MM.1S (cell line): ENCODE results near the gene ADGRE1.

Experiments used
- DNase-seq: peaks from one replicate; pipeline ENCODE4 v3.0.0-alpha.2; 2015
- H2AFZ ChIP-seq: fragments of 300-600 bp; sonication (generic); 2 replicates; pipeline ENCODE4 v1.6.0; 2016; ENCODE audit warnings: antibody characterized with exemption, low read length
- H3F3A ChIP-seq: fragments of 300-600 bp; sonication (generic); 2 replicates; pipeline ENCODE4 v1.6.1; 2016; ENCODE audit warnings: mild to moderate bottlenecking, antibody characterized with exemption, low read length, moderate library complexity, mixed read lengths; ENCODE audit not compliant: insufficient read depth
- H3K27ac ChIP-seq: fragments of 300-600 bp; sonication (generic); 2 replicates; pipeline ENCODE4 v1.5.1; 2016; ENCODE audit warnings: mild to moderate bottlenecking, low read length
- H3K27me3 ChIP-seq: fragments of 300-600 bp; sonication (generic); replicated peaks from 2 replicates; pipeline ENCODE4 v1.6.0; 2016; ENCODE audit warnings: low read length; ENCODE audit not compliant: insufficient read depth
- H3K36me3 ChIP-seq: fragments of 300-600 bp; sonication (generic); replicated peaks from 2 replicates; pipeline ENCODE4 v1.6.1; 2016; ENCODE audit warnings: mild to moderate bottlenecking, low read length, mixed read lengths; ENCODE audit not compliant: insufficient read depth
- H3K4me1 ChIP-seq: fragments of 300-600 bp; sonication (generic); 2 replicates; pipeline ENCODE4 v1.6.1; 2016; ENCODE audit warnings: low read length, mixed read lengths
- H3K4me2 ChIP-seq: fragments of 300-600 bp; sonication (generic); 2 replicates; pipeline ENCODE4 v1.6.0; 2016; ENCODE audit warnings: low read depth, low read length
- H3K4me3 ChIP-seq: fragments of 300-600 bp; sonication (generic); 2 replicates; pipeline ENCODE4 v1.5.1; 2016; ENCODE audit warnings: low read length, mixed read lengths
- H3K79me2 ChIP-seq: fragments of 300-600 bp; sonication (generic); 2 replicates; pipeline ENCODE4 v1.6.1; 2016; ENCODE audit warnings: mixed run types, low read length, mixed read lengths
- H3K9ac ChIP-seq: fragments of 300-600 bp; sonication (generic); 2 replicates; pipeline ENCODE4 v1.6.1; 2016; ENCODE audit warnings: low read length, mixed read lengths
- H3K9me2 ChIP-seq: fragments of 300-600 bp; sonication (generic); replicated peaks from 2 replicates; pipeline ENCODE4 v1.6.1; 2016; ENCODE audit warnings: mild to moderate bottlenecking, low read length, mixed read lengths; ENCODE audit not compliant: insufficient read depth
- H3K9me3 ChIP-seq: fragments of 300-600 bp; sonication (generic); replicated peaks from 2 replicates; pipeline ENCODE4 v1.6.1; 2016; ENCODE audit warnings: mild to moderate bottlenecking, low read length, mixed read lengths; ENCODE audit not compliant: insufficient read depth
- H4K20me1 ChIP-seq: fragments of 300-600 bp; sonication (generic); 2 replicates; pipeline ENCODE4 v1.6.1; 2016; ENCODE audit warnings: mild to moderate bottlenecking, low read length, moderate library complexity, mixed read lengths; ENCODE audit not compliant: insufficient read depth
- CTCF ChIP-seq: fragments of 300-600 bp; sonication (generic); IDR thresholded peaks from 2 replicates; pipeline ENCODE4 v1.5.1; 2016; ENCODE audit warnings: antibody characterized with exemption, low read length, mixed read lengths
- EZH2 ChIP-seq: fragments of 300-600 bp; sonication (generic); optimal IDR thresholded peaks from 2 replicates; pipeline ENCODE3; 2017; ENCODE audit warnings: low read depth, mild to moderate bottlenecking, antibody characterized with exemption, low read length, mixed read lengths
- EZH2phosphoT487 ChIP-seq: fragments of 300-600 bp; sonication (generic); IDR thresholded peaks from 2 replicates; pipeline ENCODE4 v1.6.1; 2018; ENCODE audit warnings: antibody characterized with exemption, low read length

ADGRE1 gene

DNA sequence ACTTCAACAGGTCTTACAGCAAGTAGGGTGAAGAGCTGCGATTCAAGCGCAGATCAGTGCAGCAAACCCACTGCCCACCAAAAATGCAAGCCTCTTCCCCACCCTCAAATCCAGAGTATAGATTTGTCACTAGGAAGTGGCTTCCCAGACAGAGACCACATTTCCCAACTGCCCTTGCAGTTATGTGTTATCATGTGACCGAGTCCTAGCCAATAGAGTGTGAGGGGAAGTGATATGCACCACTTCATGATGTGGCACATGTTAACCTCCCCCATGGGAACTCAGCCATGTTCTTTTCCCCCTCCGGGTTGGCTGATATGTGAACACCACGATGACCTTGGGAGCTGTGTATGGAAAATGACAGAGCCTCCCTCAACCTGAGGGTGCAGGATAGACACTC, 83.1 kb downstream of the ADGRE1 start:
- Histone ChIP-seq H3F3A (no peaks in the 10 kb centered on the region), H3K4me2 (no peak overlapping the region), H4K20me1 (no peaks in the 10 kb centered on the region), H3K79me2 (no peaks in the 10 kb centered on the region), H3K9me2 (no peaks in the 10 kb centered on the region), H2AFZ (0 out of 2 replicates have a peak overlapping the region, but pooled peaks have one; percentile 11), H3K4me1 (no peaks in the 10 kb centered on the region), H3K9me3 (no peaks in the 10 kb centered on the region), H3K27ac (no peak overlapping the region), H3K36me3 (no peaks in the 10 kb centered on the region), H3K27me3 (peaks cover 84% of the 10 kb centered on the region), H3K9ac (no peak overlapping the region), H3K4me3 (no peak overlapping the region)
- no peak for TF ChIP-seq CTCF
- TF ChIP-seq EZH2: no peak
- no peak for TF ChIP-seq EZH2phosphoT487
- no peak for DNase-seq

GRCh38 chr19:6971366-6971765, 84.0 kb downstream of the ADGRE1 start:
- Histone ChIP-seq H4K20me1 (no peaks in the 10 kb centered on the region), H3K27ac (no peak overlapping the region), H3F3A (no peaks in the 10 kb centered on the region), H3K36me3 (no peaks in the 10 kb centered on the region), H3K9me3 (no peaks in the 10 kb centered on the region), H3K79me2 (no peaks in the 10 kb centered on the region), H2AFZ (no peak overlapping the region), H3K4me1 (no peaks in the 10 kb centered on the region), H3K27me3 (peaks cover 85% of the 10 kb centered on the region), H3K9ac (no peak overlapping the region), H3K4me2 (no peak overlapping the region), H3K4me3 (no peak overlapping the region), H3K9me2 (no peaks in the 10 kb centered on the region)
- DNase-seq: no peak
- TF ChIP-seq EZH2: no peak
- TF ChIP-seq CTCF: no peak
- TF ChIP-seq EZH2phosphoT487: no peak

DNA sequence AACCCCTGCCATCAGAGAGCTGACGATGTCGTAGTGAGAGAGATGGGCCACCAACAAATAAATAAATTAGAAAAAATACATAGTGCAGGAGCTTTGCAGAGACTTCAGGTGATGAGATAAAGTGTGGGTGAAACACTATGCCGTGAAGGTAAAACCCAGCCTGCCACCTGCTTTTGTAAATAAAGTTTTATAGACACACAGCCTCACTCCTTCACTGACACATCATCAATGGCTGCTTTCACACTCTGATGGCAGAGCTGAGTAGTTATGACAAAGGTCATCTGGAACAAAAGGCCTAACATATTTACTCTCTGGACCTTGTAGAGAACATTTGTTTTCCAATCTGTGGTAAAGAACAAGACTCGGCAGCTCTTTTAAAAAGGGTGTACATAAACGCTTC, 88.8 kb downstream of the ADGRE1 start:
- Histone ChIP-seq H3K36me3 (no peaks in the 10 kb centered on the region), H3F3A (no peaks in the 10 kb centered on the region), H3K9me3 (no peaks in the 10 kb centered on the region), H3K4me1 (no peaks in the 10 kb centered on the region), H4K20me1 (no peaks in the 10 kb centered on the region), H3K4me2 (no peak overlapping the region), H3K27me3 (peaks cover 86% of the 10 kb centered on the region), H3K4me3 (no peak overlapping the region), H3K27ac (no peak overlapping the region), H3K79me2 (no peaks in the 10 kb centered on the region), H3K9ac (no peak overlapping the region), H3K9me2 (no peaks in the 10 kb centered on the region), H2AFZ (no peak overlapping the region)
- DNase-seq: no peak
- TF ChIP-seq EZH2 (no peak), CTCF (no peak), EZH2phosphoT487 (no peak)
